A172 (cell line): ENCODE measurements around the gene ENTPD8. TPM values are rescaled to one million over a fixed set of nuclear protein-coding genes. Genes with fewer than 3 reads are reported as not detected.
A peak's percentile ranks its signal among the peaks of the same experiment; 100 is the strongest.

Experiments used
- DNase-seq: peaks from one replicate; pipeline ENCODE4 v3.0.0-alpha.2; 2015; ENCODE audit warnings: low spot score
- total RNA-seq: library from RNA; depleted of rRNA; stranded (reverse); fragments of >200 nt; shearing (Covaris generic); gene quantifications from 2 replicates; pipeline ENCODE4 v1.2.3, GENCODE V29; 2014; rRNA removed

Gene ENTPD8, protein sequence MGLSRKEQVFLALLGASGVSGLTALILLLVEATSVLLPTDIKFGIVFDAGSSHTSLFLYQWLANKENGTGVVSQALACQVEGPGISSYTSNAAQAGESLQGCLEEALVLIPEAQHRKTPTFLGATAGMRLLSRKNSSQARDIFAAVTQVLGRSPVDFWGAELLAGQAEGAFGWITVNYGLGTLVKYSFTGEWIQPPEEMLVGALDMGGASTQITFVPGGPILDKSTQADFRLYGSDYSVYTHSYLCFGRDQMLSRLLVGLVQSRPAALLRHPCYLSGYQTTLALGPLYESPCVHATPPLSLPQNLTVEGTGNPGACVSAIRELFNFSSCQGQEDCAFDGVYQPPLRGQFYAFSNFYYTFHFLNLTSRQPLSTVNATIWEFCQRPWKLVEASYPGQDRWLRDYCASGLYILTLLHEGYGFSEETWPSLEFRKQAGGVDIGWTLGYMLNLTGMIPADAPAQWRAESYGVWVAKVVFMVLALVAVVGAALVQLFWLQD
- total RNA-seq = 0.83 and 0.98 TPM in 2 replicates

DNA sequence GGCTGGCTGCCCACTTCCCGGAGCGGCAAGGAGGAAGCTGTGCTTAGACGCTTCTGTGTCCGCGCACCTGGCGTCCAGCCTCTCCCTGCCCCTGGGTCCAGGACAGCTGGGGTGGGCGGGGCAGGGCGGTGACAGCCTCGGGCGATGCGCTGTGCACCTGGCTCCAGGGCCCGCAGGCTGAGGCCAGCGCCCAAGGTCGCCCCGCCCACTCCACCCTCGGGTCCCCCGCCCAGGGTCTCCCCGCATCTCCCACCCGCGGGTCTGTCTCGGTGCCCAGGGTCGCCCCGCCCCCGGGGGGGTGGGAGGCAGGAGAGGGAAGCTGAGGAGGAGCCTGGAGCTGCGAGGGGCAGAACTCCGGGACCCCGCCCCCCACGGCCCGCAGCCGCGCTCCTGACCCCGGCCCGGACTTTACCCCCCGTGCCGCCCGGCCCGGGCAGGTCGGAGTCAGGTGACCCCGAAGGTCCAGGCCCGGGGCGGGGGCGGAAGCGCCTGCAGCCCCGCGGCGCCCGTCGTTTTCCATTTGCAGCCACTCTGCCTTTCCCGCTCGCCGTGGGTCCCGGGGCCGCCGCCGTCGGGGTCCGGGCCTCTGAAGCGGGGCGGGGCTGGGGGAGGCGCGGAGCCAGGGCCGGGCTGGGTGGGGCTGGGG is at the start of gene ENTPD8:
TSS of gene ENTPD8 (minus strand) at position 69 of the 646 bp plus-strand sequence. CDS start 3,072 bp downstream, outside the sequence.
- DNase-seq = peak; percentile 54

DNA sequence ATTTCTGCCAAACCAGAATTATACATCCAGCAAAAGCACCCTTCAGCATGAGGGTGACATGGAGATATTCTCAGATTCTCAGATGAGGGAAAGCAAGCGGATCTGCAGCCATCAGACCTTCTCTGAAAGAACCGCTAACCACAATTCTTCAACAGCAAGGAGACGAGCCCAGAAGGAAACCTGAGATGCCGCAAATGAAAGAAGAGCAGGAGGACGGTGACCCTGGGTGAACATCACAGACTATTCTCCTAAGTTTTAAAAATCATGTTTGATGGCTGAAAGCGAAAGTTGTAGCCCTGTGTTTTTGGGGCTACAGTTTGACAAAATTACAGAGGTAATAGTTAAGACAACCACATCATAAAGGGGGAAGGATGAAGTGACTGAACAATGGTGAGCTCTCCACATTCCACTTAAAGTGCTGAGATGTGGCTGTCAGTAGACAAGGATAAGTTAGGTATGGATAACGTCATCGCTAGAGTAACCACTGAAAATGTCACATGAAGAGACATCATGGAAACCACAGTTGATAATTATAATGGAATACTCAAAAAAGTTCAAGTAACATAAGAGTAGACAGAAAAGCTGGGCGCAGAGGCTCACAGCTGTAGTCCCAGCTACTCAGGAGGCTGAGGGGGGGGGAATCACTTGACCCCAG is 49.5 kb upstream of the ENTPD8 start:
- no peak for DNase-seq

DNA sequence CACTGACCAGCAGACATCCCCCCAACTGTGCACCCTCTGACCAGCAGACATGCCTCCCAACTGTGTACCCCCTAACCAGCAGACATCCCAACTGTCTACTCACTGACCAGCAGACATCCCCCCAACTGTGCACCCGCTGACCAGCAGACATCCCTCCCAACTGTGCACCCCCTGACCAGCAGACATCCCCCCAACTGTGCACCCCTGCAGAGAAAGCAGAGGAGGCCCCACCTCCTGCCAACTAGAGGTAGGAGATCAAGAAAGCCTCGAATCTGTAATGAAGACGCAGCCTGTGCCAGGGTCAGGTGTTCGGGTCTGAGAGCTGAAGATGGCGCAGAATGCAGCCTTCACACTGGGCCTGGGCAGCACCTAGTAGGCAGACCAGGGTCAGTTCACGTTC is 47.7 kb upstream of the ENTPD8 start:
- DNase-seq = no peak

DNA sequence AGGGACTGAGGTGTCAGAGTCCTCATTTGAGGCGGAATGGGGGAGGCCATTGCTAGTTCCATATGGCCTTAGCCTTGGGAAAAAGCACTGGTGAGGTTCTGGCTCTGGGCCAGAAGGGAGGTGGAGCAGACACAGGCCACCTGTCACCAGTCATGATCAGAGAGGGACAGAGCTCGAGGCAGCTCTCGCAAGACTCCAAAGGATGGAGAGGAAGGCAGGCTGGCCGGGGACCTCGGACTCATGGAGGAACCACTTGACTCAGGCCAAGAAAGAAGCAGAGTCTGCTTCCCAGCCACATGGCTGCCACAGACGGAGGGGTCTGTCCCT is 47.1 kb upstream of the ENTPD8 start:
- no peak for DNase-seq

DNA sequence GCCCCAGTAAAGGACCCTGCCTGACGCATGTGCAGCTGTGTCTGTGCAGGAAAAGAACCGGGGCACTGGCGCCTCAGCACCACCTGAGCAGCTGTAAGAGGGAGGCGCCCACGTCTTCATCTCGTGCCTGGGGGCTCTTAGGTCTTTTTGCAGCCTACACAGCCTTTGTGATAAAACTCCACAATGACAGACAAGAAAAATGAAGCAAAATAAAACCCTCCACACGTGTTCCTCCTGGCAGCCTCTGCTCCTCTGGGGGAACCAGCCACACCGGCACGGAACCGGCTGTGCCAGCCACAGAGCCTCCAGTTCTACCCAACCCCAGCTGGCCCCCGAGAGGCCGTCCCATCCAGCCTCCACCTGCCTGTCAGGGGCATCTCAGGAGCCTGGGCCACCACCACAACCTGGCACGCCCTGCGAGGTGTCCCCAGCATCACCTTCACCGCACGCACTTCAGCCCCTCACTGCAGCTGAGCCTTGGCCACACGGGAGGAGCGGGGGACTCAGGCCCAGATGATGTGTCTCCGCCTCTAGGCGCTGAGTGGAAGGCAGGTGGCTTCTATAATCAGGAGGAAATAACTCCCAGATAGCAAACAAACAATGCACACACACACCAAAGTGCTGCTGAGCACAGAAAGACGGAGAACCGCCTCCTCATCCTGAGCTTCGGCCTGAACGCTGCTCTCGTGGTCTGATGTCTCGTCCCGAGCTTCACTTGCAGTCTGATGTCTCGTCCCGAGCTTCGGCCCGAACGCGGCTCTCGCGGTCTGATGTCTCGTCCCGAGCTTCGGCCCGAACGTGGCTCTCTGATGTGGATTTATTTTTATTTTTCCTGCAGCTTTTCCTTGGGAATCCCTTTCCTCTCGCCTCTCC is 46.5 kb upstream of the ENTPD8 start:
- no peak for DNase-seq

DNA sequence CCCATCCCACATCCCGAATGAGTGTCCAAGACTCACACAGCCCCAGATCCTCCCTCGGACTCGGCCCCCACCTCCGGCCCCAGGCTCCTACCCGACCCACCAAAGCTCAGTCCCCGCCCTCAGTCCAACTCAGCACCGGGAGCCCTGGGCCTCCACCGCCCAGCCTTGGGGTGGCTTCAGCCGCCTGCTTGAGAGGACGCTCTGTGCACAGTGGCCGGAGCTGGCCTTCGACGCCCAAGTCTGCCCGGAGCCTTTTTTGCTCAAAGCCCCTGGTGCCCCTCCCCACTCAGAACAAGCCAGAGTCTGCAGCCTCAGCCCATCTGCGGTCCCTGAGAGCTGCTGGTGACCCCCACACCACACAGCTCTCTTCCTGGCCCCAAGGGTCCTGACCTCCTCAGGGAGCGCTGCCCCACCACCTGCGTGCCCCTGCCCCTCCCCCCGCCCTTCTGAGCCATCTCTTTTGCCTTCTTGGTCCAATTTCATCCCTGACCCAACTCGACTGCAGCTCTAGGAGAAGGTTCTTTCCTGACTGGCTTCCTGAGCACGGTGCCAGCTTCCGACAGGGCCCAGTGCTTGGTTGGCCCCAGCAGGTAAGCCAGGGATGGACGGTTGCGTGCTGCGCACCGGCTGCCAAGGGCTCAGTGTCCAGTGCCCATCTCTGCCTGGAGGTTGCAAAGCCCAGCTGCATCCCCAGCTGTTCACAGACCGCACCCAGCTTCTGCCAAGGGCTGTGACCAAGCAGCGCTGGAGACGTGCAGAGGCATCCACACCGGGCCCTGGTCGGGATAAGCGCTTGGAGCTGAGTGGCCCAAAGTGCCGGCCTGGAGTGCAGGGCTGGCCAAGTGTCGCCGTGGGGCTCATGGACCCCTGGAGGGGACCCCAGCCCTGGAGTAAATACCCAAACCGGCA is 45.6 kb upstream of the ENTPD8 start:
- DNase-seq = no peak

DNA sequence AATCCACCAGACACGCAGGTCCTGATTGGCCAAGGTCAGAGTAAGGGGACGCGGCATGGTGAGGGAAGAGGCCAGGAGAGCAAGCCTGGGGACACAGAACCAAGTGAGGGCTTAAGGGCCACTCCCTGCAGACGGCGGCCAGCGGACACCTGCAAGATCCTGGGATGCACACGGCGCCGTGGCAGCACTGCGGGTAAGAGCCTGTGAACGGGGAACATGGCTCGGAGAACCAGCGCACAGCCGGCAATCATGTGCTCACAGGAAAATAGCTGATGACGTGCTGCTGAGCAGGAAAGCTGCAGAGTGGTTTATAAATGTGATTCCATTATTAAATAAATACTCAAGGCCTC is 45.0 kb upstream of the ENTPD8 start:
- no peak for DNase-seq

DNA sequence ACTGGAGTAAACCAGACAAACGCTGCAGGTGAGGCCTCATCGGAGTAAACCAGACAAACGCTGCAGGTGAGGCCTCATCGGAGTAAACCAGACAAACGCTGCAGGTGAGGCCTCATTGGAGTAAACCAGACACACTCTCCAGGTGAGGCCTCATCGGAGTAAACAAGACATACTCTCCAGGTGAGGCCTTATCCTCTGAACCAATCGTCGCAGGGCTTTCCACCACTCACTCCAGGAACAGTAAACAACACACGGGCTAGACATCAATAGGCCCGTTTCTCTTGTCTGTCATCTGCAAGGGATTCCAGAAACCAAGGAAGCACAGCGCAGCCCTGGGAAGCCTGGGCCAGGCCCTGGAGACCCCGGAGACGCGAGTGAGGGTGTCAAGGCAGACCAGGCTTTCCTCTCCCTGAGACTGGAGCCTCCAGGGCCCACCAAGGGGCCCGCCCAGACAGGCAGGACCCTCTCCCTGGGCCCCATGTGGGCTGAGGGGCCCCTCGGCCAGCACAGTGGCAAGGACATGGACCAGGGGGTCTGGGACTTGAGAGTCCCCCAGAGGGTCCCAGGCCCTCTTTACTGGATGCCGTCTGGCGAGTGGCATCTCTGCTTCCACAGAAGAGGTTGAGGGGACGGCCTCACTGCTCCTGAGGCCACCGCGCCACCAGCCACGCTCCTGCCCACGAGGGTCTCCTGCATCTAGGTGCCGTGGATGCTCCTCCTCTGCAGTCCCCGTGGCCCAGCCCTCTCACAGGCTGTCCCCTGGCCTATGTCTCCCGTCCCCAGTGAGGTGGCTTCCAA is 44.4 kb upstream of the ENTPD8 start:
- DNase-seq = no peak

DNA sequence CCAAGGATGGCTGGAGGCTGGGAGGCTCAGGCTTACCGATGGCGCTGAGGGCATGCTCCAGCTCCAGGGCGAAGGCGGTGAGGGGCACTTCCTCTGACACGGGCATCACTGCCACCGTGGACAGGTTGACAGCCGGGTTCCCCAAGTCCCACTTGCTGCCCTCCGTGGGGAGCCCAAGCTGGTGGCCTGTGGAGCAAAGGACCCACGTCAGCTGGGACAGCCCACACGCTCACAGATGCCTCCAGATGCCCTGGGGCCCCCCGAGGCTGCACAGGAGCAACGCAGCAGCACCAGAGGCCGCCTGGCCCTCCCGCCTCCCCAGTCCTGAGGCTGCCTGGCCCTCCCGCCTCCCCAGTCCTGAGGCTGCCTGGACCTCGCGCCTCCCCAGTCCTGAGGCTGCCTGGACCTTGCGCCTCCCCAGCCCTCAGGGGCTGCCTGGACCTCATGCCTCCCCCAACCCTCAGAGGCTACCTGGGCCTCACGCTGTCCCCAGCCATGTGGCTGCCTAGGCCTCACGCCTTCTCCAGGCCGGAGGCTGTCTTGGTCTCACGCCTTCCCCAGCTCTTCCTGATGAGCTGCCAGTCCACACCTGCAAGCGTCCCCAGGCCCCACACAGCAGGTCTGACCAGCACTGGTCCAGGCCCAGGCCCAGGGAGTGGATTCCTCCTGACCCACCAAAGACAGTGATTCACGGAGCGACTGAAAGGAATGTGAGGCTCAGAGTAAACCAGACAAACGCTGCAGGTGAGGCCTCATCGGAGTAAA is 43.6 kb upstream of the ENTPD8 start:
- no peak for DNase-seq

DNA sequence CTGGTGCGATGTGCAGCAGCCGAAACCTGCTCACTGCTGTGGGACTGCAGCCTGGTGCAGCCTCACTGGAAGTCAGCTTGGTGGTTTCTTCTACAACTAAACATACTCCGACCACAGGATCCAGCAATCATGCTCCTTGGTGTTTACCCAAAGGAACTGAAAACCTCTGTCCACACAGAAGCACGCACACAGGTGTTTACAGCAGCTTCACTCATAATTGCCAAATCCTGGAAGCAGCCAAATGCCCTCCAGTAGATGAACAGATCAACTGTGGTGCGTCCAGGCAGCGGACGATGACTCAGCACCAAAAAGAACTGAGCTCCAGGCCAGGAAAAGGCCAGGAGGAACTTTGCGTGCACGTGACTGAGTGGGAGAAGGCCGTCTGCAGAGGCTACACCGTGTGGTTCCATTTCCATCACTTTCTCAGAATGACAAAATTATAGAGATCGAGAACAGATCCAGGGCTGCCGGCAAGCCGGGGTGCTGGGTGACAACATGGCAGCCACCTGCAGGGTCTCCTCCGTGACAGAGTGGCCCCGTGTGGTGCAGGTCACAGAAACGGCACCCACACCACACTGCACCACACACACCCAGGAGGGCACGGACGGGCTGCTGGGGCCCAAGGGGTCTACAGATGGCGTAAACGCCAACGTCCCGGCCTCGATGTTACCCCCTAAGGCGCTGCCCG is 41.1 kb upstream of the ENTPD8 start:
- peak; percentile 82 for DNase-seq

DNA sequence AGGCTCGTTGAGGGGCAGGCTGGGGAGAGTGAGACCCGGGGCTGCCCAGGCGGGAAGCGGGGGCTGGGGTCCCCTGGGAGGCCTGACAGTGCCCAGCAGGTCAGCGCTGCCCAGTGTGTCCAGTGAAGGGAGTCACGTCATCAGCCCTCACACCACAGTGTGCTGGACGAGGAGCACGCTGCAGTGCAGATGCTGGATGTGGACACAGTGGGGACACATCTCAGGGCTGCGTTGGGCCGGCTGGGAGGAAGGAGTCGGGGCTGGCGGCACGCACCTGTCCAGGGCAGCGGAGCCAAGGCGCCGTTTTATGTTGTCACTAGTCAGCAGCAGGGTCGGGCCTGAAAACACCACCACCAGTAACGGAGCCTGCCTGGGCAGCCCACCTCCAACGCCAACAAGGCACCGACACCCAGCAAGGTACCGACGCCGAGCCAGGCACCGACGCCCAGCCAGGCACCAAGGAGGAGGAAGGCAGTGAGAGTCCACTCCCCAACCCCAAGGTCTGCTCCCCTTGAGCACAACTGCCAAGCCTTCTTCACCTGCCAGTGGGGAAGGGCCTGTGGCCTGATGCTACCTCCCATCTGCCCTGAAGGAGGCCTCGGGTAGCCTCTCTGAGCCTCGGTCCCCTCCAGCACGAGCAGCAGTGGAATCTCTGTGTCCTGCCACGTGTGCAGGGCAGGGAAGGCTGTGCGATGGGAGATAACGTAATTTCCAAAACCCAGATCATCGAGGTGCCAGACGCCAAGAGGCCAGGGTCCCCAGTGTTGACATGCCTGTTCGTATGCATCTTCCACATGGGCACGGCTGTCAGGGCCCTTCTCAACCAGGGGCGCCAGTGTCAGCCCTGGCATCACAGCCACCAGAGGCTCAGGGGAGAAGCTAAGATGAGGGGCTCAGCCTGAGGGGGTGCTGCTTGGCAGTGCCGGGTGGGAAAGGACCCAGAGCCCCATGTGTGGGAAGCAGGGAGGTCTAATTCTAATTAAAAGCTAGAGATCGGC is 39.8 kb upstream of the ENTPD8 start:
- DNase-seq = no peak

DNA sequence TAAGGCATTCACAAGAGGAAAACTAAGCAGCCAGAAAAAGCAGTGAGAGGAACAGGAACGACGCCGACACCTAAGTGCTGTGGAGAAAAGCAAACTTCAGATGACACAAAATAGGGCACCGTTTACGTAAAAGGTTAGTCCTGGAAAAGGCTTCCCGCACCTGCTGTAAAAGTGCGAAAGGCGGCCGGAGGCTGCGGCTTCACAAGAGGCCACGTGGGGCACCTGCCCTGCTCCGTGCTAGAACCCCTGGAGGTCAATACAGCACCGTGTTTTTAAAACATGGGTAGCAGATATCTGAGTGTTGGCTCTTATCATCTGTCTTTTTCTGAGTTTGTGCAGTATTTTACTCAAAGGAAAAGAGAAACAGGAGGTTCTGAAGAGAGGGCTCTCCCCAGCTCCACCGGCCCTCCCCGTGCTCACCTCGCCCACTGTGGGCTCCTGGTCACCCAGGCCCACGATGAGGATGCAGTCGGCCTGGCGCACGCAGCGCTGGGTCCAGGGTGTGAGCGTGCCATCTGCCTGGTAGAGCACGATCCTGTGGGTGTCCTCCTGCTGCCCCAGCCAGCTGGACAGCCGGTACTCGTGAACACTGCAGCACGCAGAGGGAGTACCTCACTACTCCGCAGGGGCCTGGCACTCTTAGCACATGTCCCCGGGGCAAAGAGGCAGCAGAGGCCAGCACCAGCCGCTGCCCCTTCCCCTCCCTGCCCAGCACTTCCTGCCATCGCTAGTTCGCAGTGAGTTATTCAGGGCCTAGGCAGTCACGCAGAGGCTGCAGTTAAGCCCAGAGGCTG is 38.9 kb upstream of the ENTPD8 start:
- DNase-seq = no peak

DNA sequence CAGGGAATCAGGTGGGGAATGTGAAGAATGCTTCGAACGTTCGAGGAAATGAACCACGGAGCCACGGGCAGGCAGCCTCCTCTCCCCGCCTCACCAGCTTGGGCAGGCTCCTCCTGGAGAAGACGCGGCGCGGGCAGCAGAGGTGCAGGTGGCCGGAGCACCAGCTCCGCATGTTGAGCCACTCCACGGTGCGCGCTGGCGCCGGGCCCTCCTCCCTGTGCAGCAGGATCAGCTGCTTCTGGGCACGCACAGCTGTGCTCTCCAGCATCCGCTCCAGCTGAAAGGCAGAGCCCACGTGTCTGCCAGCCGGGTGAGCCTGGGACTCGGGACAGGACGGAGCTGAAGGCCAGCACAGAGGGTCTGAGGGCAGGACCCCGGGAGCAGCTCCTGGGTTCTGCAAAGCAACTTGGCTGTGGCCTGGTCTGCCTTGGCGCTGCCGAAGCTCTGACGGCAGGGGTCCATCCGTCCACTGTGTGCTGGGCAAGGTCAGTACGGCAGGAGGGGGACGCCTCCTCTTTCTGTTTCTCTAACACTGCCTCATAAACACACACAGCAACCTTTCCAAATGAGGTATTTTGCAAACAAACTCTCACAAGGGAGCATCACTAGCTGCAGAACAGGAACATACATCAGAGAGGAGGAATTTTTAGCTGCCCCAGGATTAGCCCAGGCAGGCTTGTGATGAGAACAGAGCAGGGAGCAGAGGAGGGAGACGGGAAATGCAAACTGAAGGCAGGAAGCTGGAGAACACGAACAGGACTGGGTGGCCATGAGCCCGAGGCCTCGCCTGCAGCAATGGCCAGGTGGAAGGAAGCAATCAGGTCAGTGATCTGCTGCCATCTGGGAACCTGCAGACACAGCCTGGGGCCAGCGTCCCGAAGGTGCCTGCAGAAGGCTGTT is 38.1 kb upstream of the ENTPD8 start:
- no peak for DNase-seq

DNA sequence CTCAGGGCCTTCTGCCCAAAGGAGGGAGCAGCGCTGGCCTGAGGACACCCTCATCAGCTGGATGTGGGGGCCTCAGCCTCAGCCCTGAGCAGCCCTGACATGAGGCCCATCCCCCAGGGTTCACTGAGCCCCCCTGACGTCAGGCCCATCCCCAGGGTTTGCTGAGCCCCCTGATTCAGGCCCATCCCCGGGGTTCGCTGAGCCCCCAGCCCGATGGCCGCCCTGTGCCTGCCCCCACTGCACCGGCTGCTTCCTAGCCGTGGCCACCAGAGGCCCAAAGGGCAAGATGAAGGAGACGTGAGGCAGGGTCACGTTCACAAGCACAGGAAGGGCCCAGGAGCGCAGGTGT is 37.4 kb upstream of the ENTPD8 start:
- DNase-seq = no peak

DNA sequence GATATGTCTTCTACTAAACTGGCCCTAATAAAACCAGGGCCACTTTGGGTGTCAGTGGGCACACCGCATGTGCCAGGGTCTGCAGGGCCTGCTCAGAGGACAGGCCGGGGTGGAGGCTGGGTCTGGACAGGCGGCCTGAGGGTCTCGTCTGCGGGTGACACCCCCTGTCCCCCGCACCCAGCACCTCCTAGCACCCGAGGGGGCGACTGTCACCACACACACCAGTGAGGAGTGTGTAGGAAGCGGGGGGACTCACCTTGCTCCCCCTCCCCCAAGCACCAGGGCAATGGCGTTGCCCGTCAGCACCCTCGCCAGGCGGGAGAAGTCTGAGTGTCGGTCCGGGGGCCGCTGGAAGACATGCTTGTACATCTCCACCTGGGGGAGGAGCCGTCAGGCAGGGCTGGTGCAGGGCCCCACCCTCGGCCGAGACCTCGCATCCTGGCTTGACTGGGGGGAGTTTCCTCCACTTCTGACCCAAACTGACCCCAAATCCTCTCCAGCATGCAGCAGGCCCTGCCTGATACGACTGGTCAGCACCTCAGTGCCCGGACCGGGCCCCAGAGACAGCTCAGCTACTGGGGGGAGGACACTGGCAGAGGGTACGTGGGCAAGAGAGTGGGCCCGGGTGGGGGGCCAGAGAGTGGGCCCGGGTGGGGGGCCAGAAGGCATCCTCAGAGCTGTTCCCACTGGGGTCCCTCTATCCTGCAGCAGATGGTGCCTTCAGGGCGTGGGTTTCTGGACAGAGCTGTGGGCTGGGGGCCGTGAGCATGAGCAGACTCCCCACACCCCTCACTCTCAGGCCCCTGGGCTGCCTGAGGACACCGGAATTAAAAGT is 36.8 kb upstream of the ENTPD8 start:
- no peak for DNase-seq
